HG03103 (cell line): Measurements from ENCODE around the gene CCL17.
"Not testable (repeated sequence)": the region's sequence is repeated elsewhere in the genome, so short reads cannot be mapped to it uniquely, and the experiment has no call there.

ENCODE experiments used
- ATAC-seq: cut with Tn5 transposase; IDR thresholded peaks from one replicate; pipeline ENCODE4 v1.9.1; 2021; ENCODE audit warnings: low read depth; ENCODE audit not compliant: unreplicated experiment

CCL17 gene

DNA sequence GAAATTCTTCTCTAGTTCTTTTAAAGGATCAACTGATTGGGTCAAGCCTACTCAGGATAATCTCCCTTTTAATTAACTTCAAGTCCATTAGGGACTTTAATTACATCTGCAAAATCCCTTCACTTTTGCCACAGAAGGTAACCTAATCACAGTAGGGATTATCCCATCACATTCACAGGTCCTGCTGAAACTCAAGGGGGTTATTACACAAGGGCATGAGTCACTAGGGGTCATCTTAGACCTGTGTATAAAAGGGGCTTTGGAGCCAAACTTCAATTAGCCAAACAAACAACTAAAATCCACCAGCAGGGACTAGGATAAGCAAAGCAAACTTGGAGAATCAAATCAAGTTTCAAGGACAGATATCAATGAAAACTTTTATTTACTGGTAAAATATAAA lies 23.3 kb downstream of the CCL17 start:
- no peak for ATAC-seq

GRCh38 chr16:57430955-57431354 lies 26.4 kb downstream of the CCL17 start:
- no peak for ATAC-seq

GRCh38 chr16:57432505-57432904 lies 27.9 kb downstream of the CCL17 start:
- no peak for ATAC-seq

DNA sequence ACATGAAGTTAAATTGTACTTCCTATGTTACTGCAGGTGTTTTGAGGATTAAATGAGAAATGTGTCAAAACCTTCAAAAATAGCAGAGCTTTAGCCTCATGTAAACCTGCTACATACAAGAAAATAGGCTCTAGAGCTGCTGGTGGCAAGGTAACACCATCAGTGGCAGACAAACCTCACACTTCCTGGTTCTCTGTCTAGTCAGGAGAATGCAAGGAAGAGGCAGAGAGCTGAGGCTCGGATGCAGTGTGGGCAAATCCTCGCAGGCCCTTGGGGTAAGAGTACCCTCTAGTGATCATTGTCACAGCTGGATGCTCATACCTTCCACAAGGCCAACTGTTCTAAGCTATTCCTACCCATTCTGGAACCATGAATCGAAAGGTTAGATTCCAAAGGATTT lies 28.4 kb downstream of the CCL17 start:
- ATAC-seq = no peak

DNA sequence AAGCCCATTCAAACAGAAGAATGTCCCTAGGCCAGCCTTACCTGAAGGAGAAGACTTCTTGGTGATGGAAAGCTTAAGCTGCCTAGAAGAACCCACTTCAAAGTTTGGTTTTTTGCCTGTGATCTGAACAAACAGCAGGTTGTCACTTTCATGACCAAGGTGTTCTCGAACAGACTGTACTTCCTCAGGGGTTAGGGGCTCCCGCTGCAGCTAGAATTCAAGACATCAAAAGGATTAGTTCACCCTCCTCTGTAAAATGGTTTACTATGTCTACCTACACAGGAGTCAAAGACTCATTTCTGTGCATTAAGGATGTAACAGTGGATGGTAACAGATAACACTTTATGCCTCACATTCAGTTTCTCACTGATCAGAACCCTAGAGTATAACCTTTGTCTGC lies 29.4 kb downstream of the CCL17 start:
- no peak for ATAC-seq

GRCh38 chr16:57435838-57436237 lies 31.3 kb downstream of the CCL17 start:
- ATAC-seq = no peak

GRCh38 chr16:57439947-57440346 lies 35.4 kb downstream of the CCL17 start:
- not testable (repeated sequence) for ATAC-seq

GRCh38 chr16:57440551-57440950 lies 36.0 kb downstream of the CCL17 start:
- not testable (repeated sequence) for ATAC-seq

DNA sequence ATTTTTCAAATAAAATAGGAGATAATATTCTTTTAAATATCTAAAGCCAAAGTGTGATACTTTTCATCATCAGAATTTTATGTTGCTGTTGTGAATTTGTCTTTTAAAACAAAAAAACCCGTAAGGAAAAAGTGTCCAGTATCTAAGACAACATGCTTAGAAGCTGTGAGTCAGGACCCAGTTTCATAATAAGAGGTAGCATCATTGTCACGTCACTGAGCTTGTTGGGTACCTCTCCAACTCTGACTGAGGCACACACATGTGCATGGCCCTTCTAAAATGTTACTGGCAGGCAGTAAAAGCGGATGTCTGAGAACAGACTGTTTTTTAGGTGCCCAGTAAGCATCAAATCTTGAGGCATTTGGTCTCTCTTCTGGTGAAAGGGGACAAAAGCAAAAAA lies 40.1 kb downstream of the CCL17 start:
- ATAC-seq = no peak

DNA sequence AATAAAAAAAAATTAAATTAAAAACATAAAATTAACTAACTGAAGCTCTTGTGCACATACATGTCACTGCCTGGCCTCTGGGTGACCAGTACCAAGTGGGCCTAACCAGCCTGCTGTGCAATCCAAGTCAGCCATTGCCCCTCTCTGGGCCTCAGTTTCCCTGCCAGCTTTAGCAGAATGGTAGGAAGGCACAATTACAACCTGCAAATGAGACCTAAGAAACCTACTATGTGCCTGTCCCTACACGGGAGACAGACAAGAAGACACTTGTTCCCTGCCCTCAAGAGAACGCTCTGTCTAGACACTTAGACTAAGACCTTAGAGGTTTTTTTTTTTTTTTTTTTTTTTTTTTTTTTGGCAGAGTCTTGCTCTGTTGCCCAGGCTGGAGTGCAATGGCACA lies 40.9 kb downstream of the CCL17 start:
- no peak for ATAC-seq

DNA sequence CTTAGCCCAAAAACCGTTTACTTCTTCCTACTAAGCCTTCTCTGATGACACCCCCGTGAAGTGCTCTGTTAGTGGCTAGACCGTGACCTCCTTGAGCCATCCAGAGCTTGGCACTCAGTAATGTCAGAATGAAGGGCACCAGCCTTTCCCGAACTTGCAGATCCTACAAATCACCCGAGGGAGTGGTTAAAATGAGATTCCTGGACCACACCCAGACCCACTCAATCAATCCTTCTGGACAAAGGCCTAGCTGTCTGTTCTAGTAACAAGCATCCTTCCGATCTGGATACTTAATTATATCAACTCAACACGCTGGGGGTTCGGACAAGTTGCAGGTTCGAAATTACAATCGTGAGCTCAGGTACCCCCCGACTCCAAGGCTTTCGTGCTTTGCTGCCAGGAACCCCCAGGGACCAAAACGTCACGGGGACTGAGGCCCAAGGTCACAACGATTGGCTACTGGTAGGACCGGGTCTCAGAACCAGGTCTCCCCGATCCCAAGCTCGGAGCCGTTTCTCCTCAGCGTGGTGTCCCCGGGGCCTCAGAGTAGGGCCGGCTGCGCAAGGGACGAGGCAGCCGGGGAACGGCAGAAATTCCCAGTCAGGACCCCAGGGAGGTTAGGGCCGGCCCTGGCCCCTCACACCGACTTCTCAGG lies 42.1 kb downstream of the CCL17 start:
- no peak for ATAC-seq

- ATAC-seq = peak; percentile 97
Measured at GRCh38 chr16:57447186-57447962, 42.8 kb downstream of the CCL17 start, which contains the start of the genes CIAPIN1 and COQ9. Gene CIAPIN1, minus strand, starts transcription at chr16:57447385. Its CDS starts 6,457 bp downstream, at chr16:57440928. Gene COQ9, plus strand, starts transcription at chr16:57447479. Its CDS starts 27 bp downstream, at chr16:57447506.

DNA sequence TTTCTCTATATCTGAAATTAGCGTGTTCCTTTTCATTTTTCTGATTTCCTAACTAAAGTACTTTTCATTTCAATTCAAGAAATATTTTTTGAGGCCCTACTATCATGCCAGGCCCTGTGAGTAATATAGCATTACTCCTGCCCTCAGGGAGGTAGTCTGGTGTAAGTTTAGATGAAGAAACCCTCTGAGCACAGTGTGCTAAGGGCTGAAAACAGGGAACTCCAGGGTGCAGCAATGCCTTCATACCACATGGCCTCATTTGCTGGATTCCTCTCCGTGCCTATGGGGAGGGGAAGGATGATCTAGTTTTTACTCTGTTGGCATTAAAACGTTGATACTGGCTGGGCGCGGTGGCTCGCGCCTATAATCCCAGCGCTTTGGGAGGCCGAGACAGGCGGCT lies 47.5 kb downstream of the CCL17 start:
- ATAC-seq = no peak

DNA sequence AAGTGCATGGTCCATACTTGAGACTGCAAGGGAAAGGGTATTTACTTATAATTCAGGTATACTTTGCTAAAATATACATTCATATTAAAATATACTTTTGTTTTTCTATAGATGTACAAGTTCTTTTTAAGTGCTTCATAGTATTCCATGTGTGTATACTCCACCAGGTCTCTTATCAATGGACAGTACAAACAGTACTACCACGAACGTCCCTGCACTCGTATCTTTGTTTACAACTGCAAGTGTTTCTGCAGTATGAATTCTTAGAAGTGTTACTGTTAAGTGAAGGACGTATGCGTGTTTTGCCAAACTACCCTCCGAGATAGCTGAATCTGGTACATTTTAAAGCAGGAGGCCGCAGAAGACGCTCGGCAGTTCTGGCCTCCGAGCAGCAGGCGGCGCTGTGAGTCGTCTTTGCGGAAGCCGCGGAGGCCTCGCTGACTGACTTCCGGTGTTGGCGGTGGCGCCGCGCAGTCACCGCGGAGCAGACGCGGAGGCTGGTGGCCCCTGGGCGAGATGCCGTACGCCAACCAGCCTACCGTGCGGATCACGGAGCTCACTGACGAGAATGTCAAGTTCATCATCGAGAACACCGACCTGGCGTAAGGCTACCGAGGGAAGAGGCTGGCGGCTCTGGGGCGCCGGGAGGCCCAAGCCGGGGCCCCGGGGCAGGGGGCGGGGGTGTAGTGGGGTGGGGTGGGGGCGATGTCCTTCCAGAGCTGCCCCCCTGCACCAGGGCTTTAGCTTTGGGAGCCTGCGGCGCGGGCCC lies 57.8 kb downstream of the CCL17 start, which contains the start of gene POLR2C:
Gene POLR2C (plus strand): TSS at position 471 of the 769 bp plus-strand sequence. CDS start 46 bp downstream, at position 517.
- peak; percentile 85 for ATAC-seq

DNA sequence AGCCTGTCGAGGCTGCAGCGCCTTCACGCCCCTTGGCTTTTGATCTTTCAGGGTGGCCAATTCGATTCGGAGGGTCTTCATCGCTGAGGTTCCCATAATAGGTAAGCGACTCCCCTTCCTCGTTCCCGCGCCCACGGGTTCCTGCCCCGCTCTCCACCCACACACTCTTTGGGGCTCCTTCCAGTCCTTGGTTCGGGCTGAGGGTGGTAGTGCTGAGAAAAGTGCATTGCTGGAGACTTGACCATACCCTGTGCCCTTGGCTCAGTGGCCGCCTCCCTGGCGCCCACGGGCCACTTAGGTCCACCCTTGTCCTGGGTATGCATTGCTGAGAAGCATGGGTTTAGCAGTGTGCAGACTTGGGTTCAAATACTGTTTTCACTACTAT lies 58.4 kb downstream of the CCL17 start:
- no peak for ATAC-seq

DNA sequence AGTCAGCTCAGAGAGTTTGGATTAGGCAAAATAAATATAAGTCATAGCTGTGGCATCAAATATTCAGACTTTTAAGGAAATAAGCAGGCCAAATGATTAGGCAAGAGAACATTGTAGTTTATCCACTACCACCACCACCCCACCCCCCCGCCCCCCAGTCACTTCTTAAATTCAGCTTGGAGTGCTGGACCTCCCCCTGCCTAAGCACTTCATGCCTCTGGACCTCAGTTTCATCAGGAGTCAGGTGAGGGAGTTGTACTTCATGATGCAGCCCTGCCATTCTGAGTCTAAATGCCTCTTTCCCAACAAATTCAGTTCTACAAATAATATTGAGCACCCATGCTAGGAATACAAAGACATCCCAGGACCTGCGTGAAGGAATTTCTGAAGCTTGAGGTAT lies 60.0 kb downstream of the CCL17 start:
- no peak for ATAC-seq
